ENCODE measurements around the gene MARCHF2.

MARCHF2 gene

DNA sequence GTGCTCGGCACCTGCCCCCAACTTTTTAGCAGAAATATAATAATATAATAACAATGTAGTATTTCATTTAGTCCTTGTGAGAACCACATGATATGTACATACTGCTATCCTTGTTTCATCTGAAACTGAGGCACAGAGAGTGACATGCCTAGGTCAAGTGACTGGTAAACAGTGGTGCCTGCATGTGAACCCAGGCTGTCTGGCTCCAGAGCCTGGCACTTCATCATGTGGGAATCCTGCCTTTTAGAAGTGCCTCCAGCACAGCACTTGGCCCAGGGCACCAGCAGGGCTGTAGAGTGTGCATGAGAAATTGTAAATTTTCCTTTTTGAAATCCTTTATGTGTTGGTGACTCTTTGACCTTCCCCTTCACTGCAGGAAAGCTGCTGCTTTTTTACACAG, 61.9 kb downstream of the MARCHF2 start:
- Histone ChIP-seq H3K4me1 (ENCODE audit: control insufficient read depth in 2 of 2, insufficient read depth in 1 of 2, low read depth in 1 of 2, low read length in 2 of 2) (no peaks in the 10 kb centered on the region), H4K91ac (ENCODE audit: low read depth, low read length, poor library complexity) (no peak overlapping the region), H3K18ac (ENCODE audit: low read length) (peak overlapping the region; percentile 35), H4K8ac (ENCODE audit: low read depth, low read length) (no peak overlapping the region), H3K4ac (ENCODE audit: low read length) (no peak overlapping the region), H2BK15ac (ENCODE audit: low read length) (no peak overlapping the region), H3K27ac (replicated peaks; ENCODE audit: low read length) (no peak overlapping the region), H3K79me1 (ENCODE audit: low read depth, low read length) (peaks cover 14% of the 10 kb centered on the region), H3K4me3 (ENCODE audit: low read length in 2 of 2) (no peak overlapping the region), H3K14ac (ENCODE audit: low read length) (no peak overlapping the region), H3K4me2 (ENCODE audit: insufficient read depth, low read length, poor library complexity, severe bottlenecking) (no peak overlapping the region), H3K9ac (ENCODE audit: low read depth, low read length, poor library complexity) (no peak overlapping the region), H3K23ac (ENCODE audit: low read depth, low read length, poor library complexity) (no peak overlapping the region), H2BK120ac (ENCODE audit: low read depth, low read length) (no peak overlapping the region), H2BK12ac (ENCODE audit: low read length) (no peak overlapping the region), H2AK5ac (ENCODE audit: low read depth, low read length) (no peak overlapping the region), H3K27me3 (ENCODE audit: control insufficient read depth in 3 of 3, insufficient read depth in 3 of 3, low read depth in 1 of 3, low read length in 3 of 3) (no peaks in the 10 kb centered on the region), H2AFZ (ENCODE audit: low read length) (no peak overlapping the region), H3K36me3 (replicated peaks in 1 of 2; ENCODE audit: control insufficient read depth in 2 of 2, insufficient read depth in 2 of 2, low read length in 2 of 2) (peaks cover 64 to 96% of the 10 kb centered on the region in 2 donors), H2BK5ac (ENCODE audit: low read length) (no peak overlapping the region), H3K9me3 (replicated peaks in 1 of 2; ENCODE audit: control insufficient read depth in 2 of 2, insufficient read depth in 1 of 2, low read depth in 1 of 2, low read length in 2 of 2) (no peaks in the 10 kb centered on the region)
- no peak for DNase-seq (ENCODE audit: low spot score)
- no CpG with 5 or more reads among the region's 1 CpG for WGBS, 2 donors (ENCODE audit: extremely low coverage in 2 of 2, insufficient read length in 2 of 2, insufficient replicate concordance in 1 of 2)

DNA sequence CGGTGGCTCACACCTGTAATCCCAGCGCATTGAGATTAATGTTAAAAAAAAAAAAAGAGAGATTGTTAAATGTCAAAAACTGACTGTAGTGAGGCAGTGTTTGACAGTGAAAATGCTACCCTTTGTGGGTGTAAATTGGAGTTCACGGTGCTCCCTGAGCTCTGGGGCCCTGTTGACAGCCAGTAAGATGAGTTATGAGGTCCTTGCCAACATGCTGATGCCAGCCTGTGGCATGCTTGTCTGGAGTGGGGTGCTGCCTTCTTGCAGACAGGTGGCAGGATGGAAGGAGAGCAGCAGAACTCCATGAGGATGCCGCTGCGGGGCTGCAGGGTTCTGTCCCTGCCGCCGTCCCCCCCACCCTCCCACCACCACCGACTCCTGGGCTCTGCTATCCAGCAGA, 63.4 kb downstream of the MARCHF2 start:
- H2BK12ac ChIP-seq (ENCODE audit: low read length) = no peak overlapping the region
- H3K23ac ChIP-seq (ENCODE audit: low read depth, low read length, poor library complexity) = no peak overlapping the region
- H3K4me1 ChIP-seq (ENCODE audit: control insufficient read depth in 2 of 2, insufficient read depth in 1 of 2, low read depth in 1 of 2, low read length in 2 of 2) = no peaks in the 10 kb centered on the region
- H3K27ac ChIP-seq (replicated peaks; ENCODE audit: low read length) = no peak overlapping the region
- H2BK5ac ChIP-seq (ENCODE audit: low read length) = no peak overlapping the region
- no peak overlapping the region for H2BK120ac ChIP-seq (ENCODE audit: low read depth, low read length)
- peaks cover 56 to 95% of the 10 kb centered on the region in 2 donors for H3K36me3 ChIP-seq (replicated peaks in 1 of 2; ENCODE audit: control insufficient read depth in 2 of 2, insufficient read depth in 2 of 2, low read length in 2 of 2)
- H3K14ac ChIP-seq (ENCODE audit: low read length) = no peak overlapping the region
- no peak overlapping the region for H4K8ac ChIP-seq (ENCODE audit: low read depth, low read length)
- H3K4me2 ChIP-seq (ENCODE audit: insufficient read depth, low read length, poor library complexity, severe bottlenecking) = no peak overlapping the region
- H2BK15ac ChIP-seq (ENCODE audit: low read length) = no peak overlapping the region
- peaks cover 19% of the 10 kb centered on the region for H3K79me1 ChIP-seq (ENCODE audit: low read depth, low read length)
- no peaks in the 10 kb centered on the region for H3K9me3 ChIP-seq (replicated peaks in 1 of 2; ENCODE audit: control insufficient read depth in 2 of 2, insufficient read depth in 1 of 2, low read depth in 1 of 2, low read length in 2 of 2)
- H3K4me3 ChIP-seq (ENCODE audit: low read length in 2 of 2) = no peak overlapping the region
- no peak overlapping the region for H2AK5ac ChIP-seq (ENCODE audit: low read depth, low read length)
- H3K27me3 ChIP-seq (ENCODE audit: control insufficient read depth in 3 of 3, insufficient read depth in 3 of 3, low read depth in 1 of 3, low read length in 3 of 3) = no peaks in the 10 kb centered on the region
- no peak overlapping the region for H3K18ac ChIP-seq (ENCODE audit: low read length)
- H3K4ac ChIP-seq (ENCODE audit: low read length) = no peak overlapping the region
- no CpG with 5 or more reads among the region's 8 CpGs for WGBS, 2 donors (ENCODE audit: extremely low coverage in 2 of 2, insufficient read length in 2 of 2, insufficient replicate concordance in 1 of 2)
- no peak overlapping the region for H3K9ac ChIP-seq (ENCODE audit: low read depth, low read length, poor library complexity)
- no peak for DNase-seq (ENCODE audit: low spot score)
- H2AFZ ChIP-seq (ENCODE audit: low read length) = no peak overlapping the region
- no peak overlapping the region for H4K91ac ChIP-seq (ENCODE audit: low read depth, low read length, poor library complexity)

DNA sequence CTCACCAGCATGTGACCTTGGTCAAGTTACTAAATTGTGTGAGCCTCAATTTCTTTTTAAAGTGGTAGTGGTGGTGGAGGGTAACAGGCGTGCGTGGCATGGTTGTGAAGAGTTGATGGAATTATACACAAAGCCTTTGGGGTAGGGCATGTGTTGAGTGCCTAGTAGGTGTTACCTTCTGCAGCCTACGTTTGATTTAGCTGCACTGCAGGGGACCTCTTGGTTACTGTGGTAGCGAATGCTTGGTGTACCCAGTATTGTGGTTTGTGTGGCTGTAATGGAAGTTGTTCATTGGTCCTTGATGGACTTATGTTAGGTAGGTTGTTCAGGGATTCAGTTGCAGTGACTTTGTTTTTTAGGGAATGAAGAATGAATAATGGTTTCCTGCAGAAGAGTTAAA, 64.8 kb downstream of the MARCHF2 start:
- Histone ChIP-seq H2BK5ac (ENCODE audit: low read length) (peak overlapping the region; percentile 16), H3K14ac (ENCODE audit: low read length) (no peak overlapping the region), H3K4me1 (ENCODE audit: control insufficient read depth in 2 of 2, insufficient read depth in 1 of 2, low read depth in 1 of 2, low read length in 2 of 2) (no peaks in the 10 kb centered on the region), H3K18ac (ENCODE audit: low read length) (no peak overlapping the region), H4K8ac (ENCODE audit: low read depth, low read length) (no peak overlapping the region), H3K27me3 (ENCODE audit: control insufficient read depth in 3 of 3, insufficient read depth in 3 of 3, low read depth in 1 of 3, low read length in 3 of 3) (no peaks in the 10 kb centered on the region), H4K91ac (ENCODE audit: low read depth, low read length, poor library complexity) (no peak overlapping the region), H2BK120ac (ENCODE audit: low read depth, low read length) (no peak overlapping the region), H3K9ac (ENCODE audit: low read depth, low read length, poor library complexity) (no peak overlapping the region), H2AFZ (ENCODE audit: low read length) (no peak overlapping the region), H2BK12ac (ENCODE audit: low read length) (no peak overlapping the region), H3K4ac (ENCODE audit: low read length) (no peak overlapping the region), H3K23ac (ENCODE audit: low read depth, low read length, poor library complexity) (no peak overlapping the region), H3K4me3 (ENCODE audit: low read length in 2 of 2) (no peak overlapping the region), H3K79me1 (ENCODE audit: low read depth, low read length) (peaks cover 19% of the 10 kb centered on the region), H3K27ac (replicated peaks; ENCODE audit: low read length) (no peak overlapping the region), H2AK5ac (ENCODE audit: low read depth, low read length) (no peak overlapping the region), H3K36me3 (replicated peaks in 1 of 2; ENCODE audit: control insufficient read depth in 2 of 2, insufficient read depth in 2 of 2, low read length in 2 of 2) (peaks cover 56 to 95% of the 10 kb centered on the region in 2 donors), H3K9me3 (replicated peaks in 1 of 2; ENCODE audit: control insufficient read depth in 2 of 2, insufficient read depth in 1 of 2, low read depth in 1 of 2, low read length in 2 of 2) (no peaks in the 10 kb centered on the region), H2BK15ac (ENCODE audit: low read length) (no peak overlapping the region), H3K4me2 (ENCODE audit: insufficient read depth, low read length, poor library complexity, severe bottlenecking) (no peak overlapping the region)
- WGBS, 2 donors (ENCODE audit: extremely low coverage in 2 of 2, insufficient read length in 2 of 2, insufficient replicate concordance in 1 of 2) = no CpG with 5 or more reads among the region's 4 CpGs
- no peak for DNase-seq (ENCODE audit: low spot score)

DNA sequence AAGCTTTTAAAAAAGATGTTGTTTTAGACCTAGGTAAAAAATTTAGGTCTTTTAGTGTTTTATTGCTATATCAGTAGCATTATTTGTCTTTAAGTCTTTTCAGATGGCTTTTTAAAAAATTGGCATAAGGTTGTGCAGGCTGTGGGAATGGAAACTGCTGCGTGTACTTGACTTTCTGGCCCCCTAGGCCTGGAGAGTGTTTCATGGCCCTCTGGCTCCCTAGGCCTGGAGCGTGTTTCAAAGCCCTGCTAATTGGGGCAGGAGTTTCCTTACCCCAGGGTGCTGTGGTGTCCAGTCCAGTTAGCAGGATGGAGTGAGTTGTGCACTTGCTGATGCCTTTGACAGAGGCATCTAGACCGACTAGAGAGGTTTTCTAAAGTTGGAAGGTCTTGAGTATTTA, 65.5 kb downstream of the MARCHF2 start:
- H3K4me2 ChIP-seq (ENCODE audit: insufficient read depth, low read length, poor library complexity, severe bottlenecking) = no peak overlapping the region
- no peak overlapping the region for H3K14ac ChIP-seq (ENCODE audit: low read length)
- no peak overlapping the region for H2BK12ac ChIP-seq (ENCODE audit: low read length)
- H2AFZ ChIP-seq (ENCODE audit: low read length) = no peak overlapping the region
- no peak overlapping the region for H3K4me3 ChIP-seq (ENCODE audit: low read length in 2 of 2)
- peaks cover 56 to 95% of the 10 kb centered on the region in 2 donors for H3K36me3 ChIP-seq (replicated peaks in 1 of 2; ENCODE audit: control insufficient read depth in 2 of 2, insufficient read depth in 2 of 2, low read length in 2 of 2)
- H3K4ac ChIP-seq (ENCODE audit: low read length) = no peak overlapping the region
- peaks cover 19% of the 10 kb centered on the region for H3K79me1 ChIP-seq (ENCODE audit: low read depth, low read length)
- no peaks in the 10 kb centered on the region for H3K27me3 ChIP-seq (ENCODE audit: control insufficient read depth in 3 of 3, insufficient read depth in 3 of 3, low read depth in 1 of 3, low read length in 3 of 3)
- no peak overlapping the region for H4K91ac ChIP-seq (ENCODE audit: low read depth, low read length, poor library complexity)
- H3K9me3 ChIP-seq (replicated peaks in 1 of 2; ENCODE audit: control insufficient read depth in 2 of 2, insufficient read depth in 1 of 2, low read depth in 1 of 2, low read length in 2 of 2) = no peaks in the 10 kb centered on the region
- H3K9ac ChIP-seq (ENCODE audit: low read depth, low read length, poor library complexity) = no peak overlapping the region
- H2BK15ac ChIP-seq (ENCODE audit: low read length) = no peak overlapping the region
- WGBS, 2 donors (ENCODE audit: extremely low coverage in 2 of 2, insufficient read length in 2 of 2, insufficient replicate concordance in 1 of 2) = no CpG with 5 or more reads among the region's 3 CpGs
- no peaks in the 10 kb centered on the region for H3K4me1 ChIP-seq (ENCODE audit: control insufficient read depth in 2 of 2, insufficient read depth in 1 of 2, low read depth in 1 of 2, low read length in 2 of 2)
- H2AK5ac ChIP-seq (ENCODE audit: low read depth, low read length) = no peak overlapping the region
- H3K23ac ChIP-seq (ENCODE audit: low read depth, low read length, poor library complexity) = no peak overlapping the region
- no peak overlapping the region for H4K8ac ChIP-seq (ENCODE audit: low read depth, low read length)
- no peak overlapping the region for H2BK5ac ChIP-seq (ENCODE audit: low read length)
- H3K18ac ChIP-seq (ENCODE audit: low read length) = no peak overlapping the region
- H3K27ac ChIP-seq (replicated peaks; ENCODE audit: low read length) = no peak overlapping the region
- H2BK120ac ChIP-seq (ENCODE audit: low read depth, low read length) = no peak overlapping the region
- no peak for DNase-seq (ENCODE audit: low spot score)

All from neuronal stem cell (in vitro differentiated cells).